ENCODE data around the gene MAGEA11. TPM values are rescaled to one million over a fixed set of nuclear protein-coding genes. Genes with fewer than 3 reads are reported as not detected.
"Not testable (repeated sequence)": the region's sequence is repeated elsewhere in the genome, so short reads cannot be mapped to it uniquely, and the experiment has no call there.

MAGEA11 gene
- total RNA-seq (not detected), polyA plus RNA-seq (not detected)
- long read RNA-seq, donor 1: 0 reads
- long read RNA-seq, donor 2: 0 reads
- long read RNA-seq, donor 3: 0 reads

DNA sequence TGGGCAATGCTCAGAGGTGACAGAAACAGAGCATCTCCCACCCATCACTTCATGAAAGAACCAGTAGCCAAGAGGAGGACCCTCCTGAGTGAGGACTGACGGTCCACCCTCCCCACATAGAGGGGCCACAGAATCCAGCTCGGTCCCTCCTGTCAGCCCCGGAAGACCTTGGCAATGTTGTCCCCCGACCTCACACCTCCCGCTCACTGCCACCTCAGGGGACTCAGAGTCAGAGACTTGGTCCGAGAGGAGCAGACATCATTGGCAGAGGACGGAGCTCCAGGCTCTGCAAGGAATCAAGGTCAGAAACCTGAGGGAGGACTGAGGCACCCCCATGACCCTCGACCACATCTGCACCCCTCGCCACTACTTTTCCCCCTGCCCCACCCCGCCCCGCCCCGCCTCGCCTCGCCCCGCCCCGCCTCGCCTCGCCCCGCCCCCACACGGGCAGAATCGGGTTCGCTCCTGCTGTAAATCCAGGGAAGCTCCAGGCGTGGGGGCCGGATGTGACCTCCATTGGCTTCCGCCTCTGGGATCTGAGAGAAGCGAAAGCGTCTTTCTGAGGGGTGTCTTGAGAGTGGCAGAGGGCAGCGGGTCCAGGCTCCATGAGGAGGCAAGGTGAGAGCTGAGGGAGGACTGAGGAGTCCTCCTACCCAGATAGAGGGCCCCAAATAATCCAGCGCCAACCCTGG lies at the start of gene MAGEA11:
Gene MAGEA11 (plus strand): TSS at position 516 of the 692 bp plus-strand sequence. CDS start 1,100 bp downstream, outside the sequence.
- Histone ChIP-seq H3K4me1 (ENCODE audit: insufficient read depth) (no peaks in the 10 kb centered on the region), H3K27ac (no peak within 1 kb of the TSS), H3K27me3 (no peaks in the 10 kb centered on the region), H3K36me3 (no peaks in the 10 kb centered on the region), H3K9me3 (no peaks in the 10 kb centered on the region), H3K4me3 (no peak within 1 kb of the TSS)
- intact Hi-C loops (cut with DNase I): no loop called here
- no peak for DNase-seq
- WGBS, 3 donors: 76 to 83% (median 80%) methylated on average over 22 to 29 of the region's 29 CpGs
- TF ChIP-seq POLR2A (IDR thresholded peaks at IDR 0.05) (no peak), CTCF (IDR thresholded peaks at IDR 0.05) (no peak), EP300 (IDR thresholded peaks at IDR 0.05) (no peak)

GRCh38 chrX:149675088-149675487 lies 36.8 kb upstream of the MAGEA11 start:
- H3K27ac ChIP-seq; H3K9me3 ChIP-seq; H3K4me3 ChIP-seq; intact Hi-C loops (cut with DNase I); H3K4me1 ChIP-seq (ENCODE audit: insufficient read depth); H3K36me3 ChIP-seq; DNase-seq; H3K27me3 ChIP-seq: not testable (repeated sequence)
- no CpG with 5 or more reads among the region's 3 CpGs for WGBS, 3 donors

DNA sequence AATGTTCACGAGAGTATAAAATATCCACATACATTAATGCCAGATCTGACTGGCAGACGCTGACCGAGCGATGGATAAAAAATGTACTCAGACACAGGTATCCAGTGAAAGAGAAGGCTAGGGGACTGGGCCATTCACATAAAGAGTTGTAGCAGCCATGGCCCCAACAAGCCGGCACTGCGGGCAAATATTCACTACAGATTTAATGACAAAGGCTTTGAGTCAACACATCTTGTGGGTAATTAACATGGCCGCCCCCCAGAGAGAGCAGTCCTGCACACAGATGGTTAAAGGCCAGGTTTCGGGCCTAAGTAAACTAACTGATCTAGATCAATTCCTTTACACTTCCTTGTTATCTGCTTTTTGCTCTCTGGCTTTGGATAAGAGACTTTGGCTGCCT lies 36.3 kb upstream of the MAGEA11 start:
- intact Hi-C loops (cut with DNase I); DNase-seq; H3K9me3 ChIP-seq; H3K27me3 ChIP-seq; H3K36me3 ChIP-seq; H3K4me1 ChIP-seq (ENCODE audit: insufficient read depth); H3K4me3 ChIP-seq; H3K27ac ChIP-seq: not testable (repeated sequence)
- 70 to 74% methylated on average over 4 of the region's 8 CpGs; no CpG with 5 or more reads in 1 of the 3 donors for WGBS, 3 donors

DNA sequence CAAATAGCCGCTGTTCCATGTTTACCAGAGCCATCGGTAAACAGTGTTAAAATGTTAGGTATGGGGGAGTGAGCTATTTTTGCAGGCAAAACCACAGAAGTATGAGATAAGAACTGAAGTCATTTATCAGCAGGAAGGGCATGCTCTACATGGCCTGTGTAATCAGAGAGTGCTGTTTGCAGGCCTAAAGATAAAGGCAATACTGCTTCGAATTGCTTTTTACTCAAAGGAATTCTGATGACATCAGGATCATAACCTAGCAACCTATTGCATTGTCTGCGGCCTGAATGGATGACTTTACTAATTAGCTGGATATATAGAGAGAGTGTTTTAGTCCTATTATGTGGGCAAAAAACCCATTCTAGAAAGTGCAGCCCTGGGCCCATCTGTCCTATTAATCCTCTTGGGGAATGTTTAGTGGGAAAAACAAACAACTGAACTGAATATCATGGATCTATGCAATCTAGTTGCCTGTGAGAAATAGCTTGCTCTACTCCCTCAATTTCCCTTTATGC lies 32.6 kb upstream of the MAGEA11 start:
- H3K9me3 ChIP-seq; H3K36me3 ChIP-seq; H3K4me3 ChIP-seq; H3K4me1 ChIP-seq (ENCODE audit: insufficient read depth); H3K27me3 ChIP-seq; DNase-seq; H3K27ac ChIP-seq; intact Hi-C loops (cut with DNase I): not testable (repeated sequence)
- 38 to 71% methylated on average over 2 of the region's 4 CpGs; no CpG with 5 or more reads in 1 of the 3 donors for WGBS, 3 donors

GRCh38 chrX:149681182-149681581 lies 30.7 kb upstream of the MAGEA11 start:
- TF ChIP-seq CTCF (IDR thresholded peaks at IDR 0.05): no peak
- TF ChIP-seq EP300 (IDR thresholded peaks at IDR 0.05): no peak
- no peak overlapping the region for H3K27ac ChIP-seq
- WGBS, 3 donors: 70 to 89% (median 83%) methylated on average over 2 of the region's 2 CpGs
- no peak overlapping the region for H3K4me3 ChIP-seq
- no peaks in the 10 kb centered on the region for H3K9me3 ChIP-seq
- H3K36me3 ChIP-seq: no peaks in the 10 kb centered on the region
- no peaks in the 10 kb centered on the region for H3K27me3 ChIP-seq
- H3K4me1 ChIP-seq (ENCODE audit: insufficient read depth): no peaks in the 10 kb centered on the region
- intact Hi-C loops (cut with DNase I): no loop called here
- DNase-seq: no peak

DNA sequence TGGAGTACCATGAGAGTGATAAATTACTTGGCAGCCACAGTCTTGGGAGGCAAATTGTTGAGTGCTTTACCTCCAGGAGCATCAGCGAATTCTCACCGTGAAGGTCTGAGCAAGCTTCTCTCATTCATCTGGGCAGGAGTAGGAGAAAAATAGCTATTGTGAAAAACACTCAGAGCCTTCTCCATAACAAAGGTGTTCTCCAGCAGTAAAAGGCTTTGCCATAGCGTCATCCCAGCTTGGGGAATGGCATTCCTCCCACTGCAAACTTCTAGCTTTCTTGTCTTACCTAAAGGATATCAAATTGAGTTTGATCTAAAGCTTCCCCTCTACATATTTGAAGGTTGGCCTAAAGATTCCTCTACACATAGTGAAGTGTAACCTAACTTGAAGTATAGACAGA lies 29.8 kb upstream of the MAGEA11 start:
- H3K9me3 ChIP-seq: no peaks in the 10 kb centered on the region
- DNase-seq: no peak

More for the DNA sequence above, 29.8 kb upstream of the MAGEA11 start:
- no peak for TF ChIP-seq EP300 (IDR thresholded peaks at IDR 0.05)
- no peak for TF ChIP-seq CTCF (IDR thresholded peaks at IDR 0.05)
- no peak for TF ChIP-seq POLR2A (IDR thresholded peaks at IDR 0.05)
- Histone ChIP-seq H3K27me3 (no peaks in the 10 kb centered on the region), H3K27ac (no peak overlapping the region), H3K36me3 (no peaks in the 10 kb centered on the region), H3K4me1 (ENCODE audit: insufficient read depth) (no peaks in the 10 kb centered on the region), H3K4me3 (no peak overlapping the region)
- intact Hi-C loops (cut with DNase I): no loop called here
- WGBS, 3 donors: 50 to 68% (median 54%) methylated on average over 3 of the region's 3 CpGs

Data from ovary (tissue), 10 donors.